Stimulated activated CD4-positive, alpha-beta T cell treated with anti-CD3 and anti-CD28 coated beads, Interleukin-2, amount 100 ng/mL, for 48 hours (primary cell): ENCODE results near the gene ADAMTSL2.

Source experiments
- DNase-seq, 2 donors: peaks; one replicate each; pipeline ENCODE4 v3.0.0-alpha.2; 2020

ADAMTSL2 gene

DNA sequence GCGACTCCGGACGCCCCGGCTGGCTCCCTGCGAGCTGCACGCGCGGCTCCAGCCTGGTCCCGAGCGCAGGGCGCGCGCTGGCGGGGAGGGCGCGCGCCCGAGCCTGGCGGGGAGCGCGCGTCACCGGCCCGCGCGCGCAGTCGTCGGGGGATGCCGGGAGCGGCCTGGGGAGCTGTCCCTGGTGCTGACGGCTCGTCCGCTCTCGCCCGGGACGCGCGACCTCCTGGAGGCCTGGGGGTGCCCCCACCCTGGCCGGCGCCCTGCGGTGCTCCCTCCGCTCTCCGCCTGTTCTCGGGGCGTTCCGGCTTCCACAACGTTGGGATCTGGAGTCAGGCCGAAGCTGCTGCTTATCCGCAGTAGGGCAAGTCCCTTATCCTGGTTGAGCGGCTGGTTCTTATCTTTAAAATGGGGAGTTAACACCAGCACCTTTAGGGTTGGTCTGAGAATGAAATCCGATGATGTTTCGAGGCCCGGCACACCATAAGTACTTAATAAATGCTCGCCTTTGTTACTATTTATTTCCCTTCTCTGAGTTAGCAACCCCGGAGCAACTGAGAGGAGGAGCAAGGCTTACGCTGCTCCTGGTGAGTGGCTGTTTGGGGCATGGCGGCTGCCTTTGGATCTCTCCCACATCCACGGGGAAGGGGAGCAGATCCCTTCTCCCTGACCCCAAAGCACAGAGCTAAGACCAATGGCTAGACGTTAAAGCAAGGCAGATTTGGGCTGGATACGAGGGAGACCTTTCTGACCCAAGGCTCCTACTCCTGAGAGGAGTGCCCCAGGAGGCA is 75.0 kb downstream of the ADAMTSL2 start, which contains the start of gene FAM163B:
Gene FAM163B, minus strand, starts transcription at position 79 of the 788 bp plus-strand sequence. CDS start 29,166 bp downstream, outside the sequence.
- DNase-seq, result peak; percentile 27 to 45

DNA sequence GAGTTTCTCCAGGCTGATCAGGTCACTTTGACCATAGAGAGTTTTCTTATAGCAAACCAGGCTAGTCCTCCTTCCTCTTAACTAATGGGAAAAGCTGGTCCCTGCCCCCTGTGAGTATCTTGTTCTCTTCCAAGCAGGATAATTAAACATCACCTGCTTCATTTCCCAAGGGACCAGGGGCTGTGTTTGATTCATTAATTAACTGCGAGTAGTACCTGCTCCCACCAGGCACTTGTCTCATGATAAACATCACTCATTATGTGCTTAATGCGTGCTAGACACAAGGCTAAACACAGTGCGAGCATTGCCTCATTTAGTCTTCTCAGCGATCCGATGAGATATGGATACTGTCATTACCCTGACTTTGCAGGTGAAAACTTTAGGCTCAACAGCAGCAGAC is 76.3 kb downstream of the ADAMTSL2 start:
- DNase-seq, result no peak

DNA sequence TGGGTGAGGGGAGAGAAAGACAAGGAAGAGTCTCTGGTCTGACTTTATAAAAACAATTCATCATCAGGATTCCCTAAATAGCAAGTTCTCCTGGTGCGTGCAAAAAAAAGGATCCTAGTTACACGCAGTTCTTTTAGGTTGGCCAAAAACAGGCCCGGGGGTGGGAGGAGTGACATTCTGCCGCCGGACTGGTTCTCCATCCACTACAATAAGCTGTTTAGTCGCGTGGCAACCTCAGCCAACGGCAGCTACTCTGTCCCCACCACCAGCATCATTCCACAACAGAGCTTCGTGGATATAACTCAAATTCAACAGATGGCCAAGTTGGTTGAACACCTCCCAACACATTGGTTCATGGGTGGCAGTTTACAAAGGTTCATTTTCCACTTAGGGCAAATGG is 77.5 kb downstream of the ADAMTSL2 start:
- no peak for DNase-seq

DNA sequence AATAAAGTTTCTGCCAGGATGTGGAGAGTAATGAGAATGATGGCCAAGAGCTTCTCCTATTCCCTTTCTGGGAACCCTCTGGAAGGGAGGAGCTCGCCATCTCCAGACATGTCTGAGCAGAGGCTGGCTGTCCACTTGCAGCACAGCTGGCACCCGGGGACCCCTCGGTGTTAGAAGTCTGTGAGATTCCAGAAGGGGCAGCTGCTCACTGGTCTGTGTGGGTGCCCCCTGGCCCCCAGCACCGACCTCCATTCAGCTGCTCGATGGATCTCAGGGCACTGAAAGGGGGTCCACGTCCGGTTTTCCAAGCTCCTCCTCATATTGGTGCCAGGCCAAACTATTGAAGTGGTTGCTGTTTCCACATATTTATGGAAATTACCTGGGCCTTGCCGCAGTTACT is 78.3 kb downstream of the ADAMTSL2 start:
- no peak for DNase-seq

DNA sequence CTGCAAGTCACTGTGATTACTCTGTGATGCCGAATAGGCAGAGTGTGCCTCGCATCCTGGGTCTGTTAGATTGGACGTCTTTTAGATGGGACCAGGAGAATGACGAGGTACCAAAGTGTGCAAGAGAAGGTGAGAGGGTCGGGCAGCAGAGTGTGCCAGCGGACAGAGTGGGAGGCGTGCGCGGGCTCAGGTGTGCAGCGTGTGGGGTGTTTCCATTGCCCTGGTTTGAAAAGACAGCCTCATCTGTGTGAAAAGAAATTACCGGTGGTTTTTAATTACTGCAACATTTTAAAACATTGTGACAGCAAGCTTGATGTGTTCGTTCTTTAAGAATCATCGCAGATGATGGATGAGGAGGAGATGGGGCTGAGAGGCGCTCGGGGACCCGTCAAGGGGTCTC is 78.9 kb downstream of the ADAMTSL2 start:
- DNase-seq, result no peak

DNA sequence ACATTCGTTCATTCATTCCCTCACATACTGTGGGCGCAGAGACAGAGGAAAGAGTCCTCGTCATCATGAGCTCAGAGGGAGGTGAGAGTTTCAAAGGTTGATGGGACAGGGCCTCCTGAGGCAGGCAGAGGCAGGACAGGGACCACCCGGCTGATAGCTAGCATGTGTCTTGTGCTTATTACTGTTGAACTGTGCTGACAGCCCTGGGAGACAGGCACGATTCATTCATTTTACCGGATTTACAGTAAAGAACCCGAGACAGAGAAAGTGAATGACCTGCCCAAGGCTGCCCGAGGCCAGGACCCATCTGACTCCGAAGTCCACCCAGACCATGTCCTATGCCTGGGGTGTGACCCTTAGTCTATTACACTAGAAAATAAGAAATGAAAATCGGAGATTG is 79.6 kb downstream of the ADAMTSL2 start:
- DNase-seq, result no peak

DNA sequence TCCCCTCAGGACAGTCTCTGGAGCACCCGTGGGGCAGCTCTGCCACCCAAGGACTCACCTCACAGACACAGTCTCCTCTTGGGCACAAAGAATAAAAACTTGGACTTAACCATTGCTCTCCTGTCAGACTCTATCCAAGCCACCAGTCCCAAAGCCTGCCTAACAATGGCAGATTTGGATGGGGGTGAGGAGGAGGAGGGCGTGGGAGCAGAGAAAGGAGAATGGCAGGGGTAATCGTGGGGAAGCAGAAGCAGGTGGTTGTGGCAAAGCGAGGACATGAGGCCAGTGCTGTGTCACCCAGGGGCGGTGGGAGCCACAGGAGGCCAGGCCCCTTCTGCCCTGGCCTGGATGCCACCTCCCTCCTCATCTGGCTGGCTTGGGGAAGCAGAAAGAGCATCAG is 80.2 kb downstream of the ADAMTSL2 start:
- no peak for DNase-seq

DNA sequence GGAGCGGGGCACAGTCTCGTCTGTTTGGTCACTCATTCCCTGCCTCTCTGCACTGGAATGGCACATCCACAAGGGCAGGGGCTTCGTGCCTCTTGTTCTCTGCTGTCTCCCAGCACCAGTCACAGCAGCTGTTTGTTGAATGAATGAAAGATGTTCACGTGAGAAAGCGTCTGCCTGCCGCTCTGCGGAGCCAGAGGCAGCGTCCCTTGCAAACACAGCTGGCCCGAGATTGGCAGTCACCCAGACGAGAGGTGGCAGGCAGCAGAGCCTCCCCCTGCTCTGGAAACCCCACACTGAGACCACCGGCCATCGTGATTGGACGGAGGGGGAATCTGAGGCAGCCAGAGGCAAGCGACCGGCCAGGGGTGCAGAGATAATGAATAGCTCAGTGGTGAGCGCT is 80.7 kb downstream of the ADAMTSL2 start:
- DNase-seq, result no peak

DNA sequence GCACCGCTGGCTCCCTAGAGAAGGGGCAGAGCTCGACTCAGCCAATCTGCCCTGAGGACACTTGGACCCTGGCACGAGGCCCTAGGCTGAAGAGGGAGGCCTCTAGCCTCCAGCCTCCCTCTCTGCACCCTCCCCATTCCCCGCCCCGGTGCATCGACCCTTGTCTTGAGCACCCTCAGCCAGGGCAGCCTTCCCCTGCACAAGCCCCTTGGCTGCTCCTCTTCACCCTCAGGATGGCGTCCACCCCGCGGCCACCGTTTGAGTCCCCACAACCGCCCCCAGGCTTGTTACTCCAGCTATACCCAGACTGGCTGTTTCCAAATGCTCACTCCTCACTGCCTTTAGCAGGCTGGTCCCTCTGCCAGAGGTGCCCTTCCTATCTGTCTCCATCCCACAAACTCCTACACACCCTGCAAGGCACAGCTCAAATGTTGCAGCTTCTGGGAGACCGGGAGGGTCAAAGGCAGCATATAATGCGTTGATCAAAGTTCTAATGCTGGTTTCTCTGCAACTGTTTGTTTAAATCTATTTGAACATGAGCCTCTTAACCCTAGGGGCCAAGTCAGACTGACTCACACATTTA is 81.2 kb downstream of the ADAMTSL2 start:
- no peak for DNase-seq

DNA sequence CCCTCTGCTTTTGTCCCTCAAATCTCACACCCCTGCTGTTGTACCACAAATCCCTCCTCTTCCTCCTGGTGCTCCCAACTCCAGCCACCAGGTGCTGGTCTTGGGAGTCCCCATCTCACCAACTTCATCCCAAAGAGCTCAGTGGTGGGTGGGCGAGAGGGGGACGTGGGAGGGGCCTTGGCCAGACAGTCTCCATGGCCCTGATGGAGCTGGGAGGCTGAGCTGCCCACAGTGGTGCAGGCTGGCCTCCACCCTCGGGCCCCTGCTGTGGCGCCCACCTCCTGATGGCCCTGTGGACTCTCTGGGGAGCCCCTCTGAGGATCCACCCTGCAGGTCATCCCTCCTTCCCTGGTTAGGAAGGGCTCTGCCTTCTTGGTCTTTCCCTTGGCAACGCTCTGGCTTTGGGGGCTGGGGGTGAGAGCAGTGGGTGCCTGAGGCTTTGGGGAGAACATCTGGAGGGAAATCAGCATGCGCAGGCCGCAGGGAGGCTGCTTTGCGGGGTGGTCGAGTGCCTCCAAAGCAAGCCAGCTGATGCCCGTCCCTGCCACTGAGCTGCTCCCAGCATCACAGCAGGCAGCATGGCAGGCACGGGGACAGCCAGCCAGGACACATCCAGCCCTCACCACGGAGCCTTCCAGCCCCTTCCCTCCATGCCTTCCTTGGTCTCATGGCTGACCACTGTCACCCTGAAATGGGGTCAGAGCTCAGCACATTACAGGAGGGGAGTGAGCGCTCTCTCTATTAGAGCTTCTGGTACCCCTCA is 82.3 kb downstream of the ADAMTSL2 start:
- no peak for DNase-seq

DNA sequence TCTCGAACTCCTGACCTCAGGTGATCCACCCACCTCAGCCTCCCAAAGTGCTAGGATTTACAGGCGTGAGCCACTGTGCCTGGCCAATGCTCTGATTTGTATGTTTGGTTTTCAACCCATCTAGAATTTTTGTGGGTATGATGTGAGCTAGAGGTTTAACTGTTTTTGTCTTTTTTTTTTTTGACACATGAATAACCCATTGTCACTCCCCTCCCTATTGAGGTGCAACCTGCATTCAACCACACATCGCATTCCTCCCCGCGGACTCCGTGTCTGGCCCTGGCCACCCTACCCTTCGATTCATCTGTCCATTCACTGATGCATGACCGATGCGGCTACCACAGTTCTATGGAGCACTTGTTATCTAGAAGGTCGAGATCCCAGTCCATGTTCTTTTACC is 84.2 kb downstream of the ADAMTSL2 start:
- no peak for DNase-seq

DNA sequence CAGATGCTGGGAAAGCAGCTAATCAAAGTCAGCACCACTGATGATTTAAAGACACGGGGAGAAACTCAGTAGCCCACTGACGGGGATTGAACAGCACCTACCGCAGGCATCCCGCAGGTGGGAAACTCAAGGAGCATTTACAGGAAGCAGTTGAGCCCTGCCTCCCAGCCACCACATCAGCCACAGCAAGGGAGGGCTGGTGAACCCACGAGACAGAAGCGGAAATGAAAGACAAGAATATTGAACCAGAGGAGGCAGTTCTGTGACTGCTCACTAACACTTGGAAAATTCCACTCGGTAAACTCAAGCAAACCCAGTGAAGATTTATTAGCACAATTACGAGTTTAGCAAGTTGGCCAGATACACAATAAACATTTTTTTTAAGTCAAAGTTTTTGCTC is 85.3 kb downstream of the ADAMTSL2 start:
- peak; percentile 18 to 19 for DNase-seq

DNA sequence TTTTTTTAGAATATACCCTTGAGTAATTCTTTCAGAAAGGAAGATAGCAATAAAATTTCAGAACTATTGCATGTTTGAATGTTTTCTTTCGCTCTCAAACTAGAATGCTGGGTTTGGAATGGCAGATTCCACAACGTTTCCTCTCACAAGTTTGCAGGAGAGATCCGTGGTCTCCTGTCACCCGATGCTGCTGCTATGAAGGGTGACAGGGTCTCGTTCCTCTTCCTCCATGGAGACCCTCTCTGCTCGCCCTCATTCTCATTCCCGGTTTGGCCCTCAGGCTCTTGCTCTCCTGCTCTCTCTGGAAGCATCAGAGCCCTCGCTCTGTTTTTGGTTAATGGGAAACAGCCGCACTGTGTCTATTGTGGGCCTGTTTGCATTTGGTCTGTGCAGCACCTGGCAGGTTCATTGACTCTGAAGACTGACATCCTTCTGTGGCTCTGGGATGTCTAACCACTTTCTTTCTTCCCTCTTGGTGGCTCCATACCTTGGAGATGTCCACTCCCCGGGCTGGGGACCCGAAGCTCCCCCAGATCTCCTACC is 87.3 kb downstream of the ADAMTSL2 start:
- DNase-seq, result no peak

DNA sequence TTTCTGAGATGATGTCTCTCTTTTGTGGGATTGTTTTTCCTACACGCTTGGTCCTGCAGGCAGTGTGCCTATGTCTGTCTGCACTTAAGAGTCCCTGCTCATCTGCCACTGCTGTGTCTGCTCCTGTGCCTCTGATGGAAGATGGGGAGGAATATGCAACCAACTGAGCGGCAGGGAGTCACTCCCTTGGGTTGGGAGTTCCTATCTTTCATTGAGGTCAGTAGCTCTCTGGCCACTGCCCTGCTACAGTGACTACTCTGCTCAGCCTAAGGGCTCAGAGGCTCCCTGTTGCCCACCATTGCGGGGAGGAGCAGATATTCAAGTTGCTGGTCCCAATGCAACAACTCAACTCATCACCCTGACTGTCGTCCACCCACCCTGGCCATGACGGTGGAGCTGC is 88.1 kb downstream of the ADAMTSL2 start:
- no peak for DNase-seq
